WERI-Rb-1 (cell line): ENCODE measurements around the gene PARPBP.
"Not testable (repeated sequence)": the region's sequence is repeated elsewhere in the genome, so short reads cannot be mapped to it uniquely, and the experiment has no call there.

Experiments used
- DNase-seq: peaks from one replicate; pipeline ENCODE4 v3.0.0-alpha.2; 2020
- H3K27ac ChIP-seq: fragments of 250-450 bp; sonication (Bioruptor Pico); 2 replicates; pipeline ENCODE4 v1.5.1; 2020; ENCODE audit warnings: mild to moderate bottlenecking, moderate library complexity
- H3K27me3 ChIP-seq: fragments of 250-450 bp; sonication (Bioruptor Pico); 2 replicates; pipeline ENCODE4 v1.5.1; 2021; ENCODE audit warnings: mild to moderate bottlenecking, low read depth, moderate library complexity; ENCODE audit not compliant: insufficient read depth, severe bottlenecking
- H3K36me3 ChIP-seq: fragments of 250-450 bp; sonication (Bioruptor Pico); 2 replicates; pipeline ENCODE4 v1.5.1; 2020; ENCODE audit warnings: mild to moderate bottlenecking, moderate library complexity
- H3K4me3 ChIP-seq: 2 replicates; pipeline ENCODE4 v1.5.1; 2011; ENCODE audit warnings: low read depth, mild to moderate bottlenecking, control low read depth, low read length
- H3K9me3 ChIP-seq: fragments of 250-450 bp; sonication (Bioruptor Pico); 2 replicates; pipeline ENCODE4 v1.5.1; 2021; ENCODE audit warnings: mild to moderate bottlenecking, moderate library complexity; ENCODE audit not compliant: severe bottlenecking
- TF ChIP-seq, protein P1 (sequence below): IDR thresholded peaks from 2 replicates; pipeline ENCODE4 v1.5.1; 2011; ENCODE audit warnings: low read depth, mild to moderate bottlenecking, control low read depth, inconsistent platforms, low read length

Gene PARPBP, protein sequence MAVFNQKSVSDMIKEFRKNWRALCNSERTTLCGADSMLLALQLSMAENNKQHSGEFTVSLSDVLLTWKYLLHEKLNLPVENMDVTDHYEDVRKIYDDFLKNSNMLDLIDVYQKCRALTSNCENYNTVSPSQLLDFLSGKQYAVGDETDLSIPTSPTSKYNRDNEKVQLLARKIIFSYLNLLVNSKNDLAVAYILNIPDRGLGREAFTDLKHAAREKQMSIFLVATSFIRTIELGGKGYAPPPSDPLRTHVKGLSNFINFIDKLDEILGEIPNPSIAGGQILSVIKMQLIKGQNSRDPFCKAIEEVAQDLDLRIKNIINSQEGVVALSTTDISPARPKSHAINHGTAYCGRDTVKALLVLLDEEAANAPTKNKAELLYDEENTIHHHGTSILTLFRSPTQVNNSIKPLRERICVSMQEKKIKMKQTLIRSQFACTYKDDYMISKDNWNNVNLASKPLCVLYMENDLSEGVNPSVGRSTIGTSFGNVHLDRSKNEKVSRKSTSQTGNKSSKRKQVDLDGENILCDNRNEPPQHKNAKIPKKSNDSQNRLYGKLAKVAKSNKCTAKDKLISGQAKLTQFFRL

DNA sequence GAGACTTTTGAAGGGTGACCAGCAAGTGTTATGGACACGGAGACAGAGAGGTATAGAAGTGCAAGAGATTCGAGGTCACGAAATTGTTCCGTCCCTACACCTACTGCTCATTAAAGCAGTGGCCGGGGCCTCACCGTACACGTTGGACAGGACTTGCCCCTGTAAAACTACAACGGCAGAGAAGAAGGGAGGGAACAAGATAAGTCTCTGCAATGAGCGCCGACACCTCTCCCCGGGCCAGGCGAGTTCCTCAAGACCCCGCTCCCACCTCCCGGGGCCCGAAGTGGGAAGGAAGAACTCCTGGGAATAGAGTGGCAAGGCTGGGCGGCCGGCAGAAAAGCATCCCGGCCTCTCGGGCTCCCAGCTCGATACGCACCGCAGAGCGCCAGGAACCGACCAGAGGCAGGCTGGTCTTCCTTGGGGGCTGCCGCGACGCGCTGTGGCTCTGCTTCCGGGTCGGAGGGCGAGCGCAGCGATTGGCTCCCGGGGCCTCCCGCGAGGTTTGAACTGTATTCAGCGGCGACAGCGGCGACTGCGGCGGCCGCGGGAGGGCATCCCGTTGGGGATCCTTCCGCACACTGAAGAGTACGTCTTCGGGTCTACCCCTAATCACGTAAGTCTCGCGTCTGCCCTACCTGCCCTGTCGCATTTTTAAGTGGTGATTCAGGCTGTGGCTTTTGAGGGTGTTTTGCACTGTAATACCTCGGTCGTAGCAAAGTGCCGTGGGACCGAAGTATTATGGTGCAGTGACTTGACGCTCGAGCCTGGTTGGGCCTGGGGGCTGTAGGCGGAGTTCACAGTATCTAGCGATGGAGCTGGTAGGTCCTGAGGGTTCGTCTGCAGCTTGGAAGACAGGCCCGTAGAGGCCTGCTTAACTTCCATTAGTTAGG lies at the start of gene PARPBP, which contains the start of gene NUP37:
Gene PARPBP, plus strand, starts transcription at position 510 of the 890 bp plus-strand sequence. CDS start 3,706 bp downstream, outside the sequence.
Gene NUP37, minus strand, starts transcription at position 441 of the 890 bp plus-strand sequence. CDS start 1,596 bp downstream, outside the sequence.
- peaks cover 41% of the 10 kb centered on the region for H3K36me3 ChIP-seq
- H3K9me3 ChIP-seq, result no peaks in the 10 kb centered on the region
- no peaks in the 10 kb centered on the region for H3K27me3 ChIP-seq
- H3K4me3 ChIP-seq, result peak within 1 kb of the TSS; percentile 70
- TF ChIP-seq, protein P1, sequence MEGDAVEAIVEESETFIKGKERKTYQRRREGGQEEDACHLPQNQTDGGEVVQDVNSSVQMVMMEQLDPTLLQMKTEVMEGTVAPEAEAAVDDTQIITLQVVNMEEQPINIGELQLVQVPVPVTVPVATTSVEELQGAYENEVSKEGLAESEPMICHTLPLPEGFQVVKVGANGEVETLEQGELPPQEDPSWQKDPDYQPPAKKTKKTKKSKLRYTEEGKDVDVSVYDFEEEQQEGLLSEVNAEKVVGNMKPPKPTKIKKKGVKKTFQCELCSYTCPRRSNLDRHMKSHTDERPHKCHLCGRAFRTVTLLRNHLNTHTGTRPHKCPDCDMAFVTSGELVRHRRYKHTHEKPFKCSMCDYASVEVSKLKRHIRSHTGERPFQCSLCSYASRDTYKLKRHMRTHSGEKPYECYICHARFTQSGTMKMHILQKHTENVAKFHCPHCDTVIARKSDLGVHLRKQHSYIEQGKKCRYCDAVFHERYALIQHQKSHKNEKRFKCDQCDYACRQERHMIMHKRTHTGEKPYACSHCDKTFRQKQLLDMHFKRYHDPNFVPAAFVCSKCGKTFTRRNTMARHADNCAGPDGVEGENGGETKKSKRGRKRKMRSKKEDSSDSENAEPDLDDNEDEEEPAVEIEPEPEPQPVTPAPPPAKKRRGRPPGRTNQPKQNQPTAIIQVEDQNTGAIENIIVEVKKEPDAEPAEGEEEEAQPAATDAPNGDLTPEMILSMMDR, result no peak
- H3K27ac ChIP-seq, result peak within 1 kb of the TSS; percentile 93
- DNase-seq, result peak; percentile 91

DNA sequence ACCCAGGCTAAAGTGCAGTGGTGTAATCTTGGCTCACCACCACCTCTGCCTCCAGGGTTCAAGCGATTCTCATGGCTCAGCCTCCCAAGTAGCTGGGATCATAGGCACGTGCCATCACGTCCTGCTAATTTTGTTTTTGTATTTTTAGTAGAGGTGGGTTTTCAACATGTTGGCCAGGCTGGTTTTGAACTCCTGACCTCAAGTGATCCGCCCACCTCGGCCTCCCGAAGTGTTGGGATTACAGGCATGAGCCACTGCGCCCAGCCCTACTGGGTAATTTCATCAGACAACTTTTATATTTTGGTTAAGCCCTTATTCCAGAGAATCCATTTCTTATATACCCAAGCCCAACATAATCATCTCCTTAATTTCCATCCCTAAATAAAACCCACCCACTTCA lies 47.9 kb upstream of the PARPBP start:
- H3K4me3 ChIP-seq, H3K36me3 ChIP-seq, H3K27me3 ChIP-seq, DNase-seq, H3K27ac ChIP-seq, H3K9me3 ChIP-seq: not testable (repeated sequence)

DNA sequence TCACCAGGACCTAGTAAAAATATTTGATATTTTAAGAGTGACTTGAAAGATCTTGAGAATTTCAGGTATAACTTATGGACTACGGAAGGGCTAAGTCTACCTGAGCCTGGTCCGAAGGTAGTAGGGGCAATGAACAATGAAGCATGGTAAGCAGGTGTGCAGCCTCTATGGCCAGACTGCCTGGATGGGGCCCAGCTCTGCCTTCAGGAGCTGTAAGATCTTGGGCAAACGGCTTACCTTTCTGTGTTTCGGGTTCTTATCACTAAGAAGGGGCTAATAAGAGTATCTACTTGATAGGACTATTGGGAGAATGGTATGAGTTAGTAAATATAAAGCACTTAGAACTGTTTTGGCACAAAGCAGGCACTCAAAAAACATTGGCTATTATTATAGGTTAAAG lies 39.1 kb upstream of the PARPBP start:
- TF ChIP-seq, protein P1, result no peak
- Histone ChIP-seq H3K36me3 (peaks cover 8% of the 10 kb centered on the region), H3K9me3 (no peaks in the 10 kb centered on the region), H3K4me3 (no peak overlapping the region), H3K27ac (no peak overlapping the region), H3K27me3 (no peaks in the 10 kb centered on the region)
- no peak for DNase-seq

DNA sequence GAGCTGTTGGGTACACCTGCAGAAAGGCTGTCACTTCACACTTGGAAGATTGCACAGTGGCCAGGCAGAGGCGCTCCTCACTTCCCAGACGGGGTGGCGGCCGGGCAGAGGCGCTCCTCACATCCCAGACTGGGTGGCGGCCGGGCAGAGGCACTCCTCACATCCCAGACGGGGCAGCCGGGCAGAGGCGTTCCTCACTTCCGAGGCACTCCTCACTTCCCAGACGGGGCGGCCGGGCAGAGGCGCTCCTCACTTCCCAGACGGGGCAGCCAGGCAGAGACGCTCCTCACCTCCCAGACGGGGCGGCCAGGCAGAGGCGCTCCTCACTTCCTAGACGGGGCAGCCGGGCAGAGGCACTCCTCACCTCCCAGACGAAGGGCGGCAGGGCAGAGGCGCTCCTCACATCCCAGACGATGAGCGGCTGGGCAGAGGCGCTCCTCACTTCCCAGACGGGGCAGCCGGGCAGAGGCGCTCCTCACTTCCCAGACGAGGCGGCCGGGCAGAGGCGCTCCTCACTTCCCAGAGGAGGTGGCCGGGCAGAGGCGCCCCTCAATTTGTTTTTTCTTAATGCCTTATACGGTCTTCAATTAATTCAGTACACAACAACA lies 30.7 kb upstream of the PARPBP start:
- H3K4me3 ChIP-seq, H3K36me3 ChIP-seq: not testable (repeated sequence)

DNA sequence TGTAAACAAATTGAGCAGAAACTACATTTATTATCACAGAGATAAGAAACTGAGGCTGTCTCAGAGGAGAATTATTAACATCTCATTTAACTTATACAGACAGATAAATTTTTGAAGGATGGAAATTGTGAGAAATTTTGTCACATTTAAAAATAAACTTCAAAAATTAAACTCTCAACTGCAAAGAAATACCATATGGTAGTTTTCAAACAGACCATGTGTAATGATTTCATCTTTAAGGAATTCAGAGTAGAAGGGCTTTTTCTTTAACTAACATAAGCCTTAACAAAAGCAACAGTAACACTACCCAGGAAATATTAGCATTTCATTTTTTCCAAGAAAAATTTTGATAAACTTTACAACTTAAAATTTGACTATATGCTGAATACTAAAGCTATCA lies 26.7 kb upstream of the PARPBP start:
- no peaks in the 10 kb centered on the region; the same call in 1 of the 2 replicates for H3K36me3 ChIP-seq

More for the DNA sequence above, 30.7 kb upstream of the PARPBP start:
- H3K27me3 ChIP-seq, H3K27ac ChIP-seq, DNase-seq, H3K9me3 ChIP-seq: not testable (repeated sequence)

More for the DNA sequence above, 26.7 kb upstream of the PARPBP start:
- Histone ChIP-seq H3K4me3 (no peak overlapping the region), H3K9me3 (peaks cover 3% of the 10 kb centered on the region), H3K27me3 (no peaks in the 10 kb centered on the region), H3K27ac (no peak overlapping the region)
- no peak for DNase-seq
- TF ChIP-seq, protein P1, result no peak
